T-helper 1 cell treated with Interleukin-12 subunit alpha and Interleukin-12 subunit beta and Interleukin-4 antibody, amounts not matched to agents 30 μg/mL and 1 μg/mL, for 36 hours (primary cell): ENCODE measurements around the gene SUPT20H.

Source experiments
- H3K27ac Mint-ChIP-seq: one replicate; pipeline ENCODE4 v1.8.0; 2021; ENCODE audit warnings: mild to moderate bottlenecking, mixed read lengths
- H3K27me3 Mint-ChIP-seq: one replicate; pipeline ENCODE4 v1.8.0; 2021; ENCODE audit warnings: low read depth, mixed read lengths
- H3K36me3 Mint-ChIP-seq: one replicate; pipeline ENCODE4 v1.8.0; 2021; ENCODE audit warnings: low read depth, mixed read lengths
- H3K4me1 Mint-ChIP-seq: one replicate; pipeline ENCODE4 v1.8.0; 2021; ENCODE audit warnings: low read depth, mixed read lengths
- H3K4me3 Mint-ChIP-seq: one replicate; pipeline ENCODE4 v1.8.0; 2021; ENCODE audit warnings: mild to moderate bottlenecking, moderate library complexity, mixed read lengths
- H3K9me3 Mint-ChIP-seq: one replicate; pipeline ENCODE4 v1.8.0; 2021; ENCODE audit warnings: mixed read lengths

The SUPT20H gene

GRCh38 chr13:37058910-37059847 is at the start of gene SUPT20H:
Gene SUPT20H, minus strand, starts transcription at chr13:37059688. Its CDS starts 8,198 bp downstream, at chr13:37051490.
- H3K36me3 Mint-ChIP-seq = peaks cover 19% of the 10 kb centered on the region
- no peaks in the 10 kb centered on the region for H3K9me3 Mint-ChIP-seq
- H3K27ac Mint-ChIP-seq = peak within 1 kb of the TSS; percentile 98
- H3K4me3 Mint-ChIP-seq = peak within 1 kb of the TSS; percentile 97
- H3K27me3 Mint-ChIP-seq = peaks cover under 1% of the 10 kb centered on the region
- peaks cover 21% of the 10 kb centered on the region for H3K4me1 Mint-ChIP-seq

GRCh38 chr13:37109051-37109678 is 49.7 kb upstream of the SUPT20H start:
- H3K4me1 Mint-ChIP-seq = no peaks in the 10 kb centered on the region
- H3K9me3 Mint-ChIP-seq = no peaks in the 10 kb centered on the region
- H3K4me3 Mint-ChIP-seq = no peak overlapping the region
- no peaks in the 10 kb centered on the region for H3K36me3 Mint-ChIP-seq
- H3K27ac Mint-ChIP-seq = no peak overlapping the region
- no peaks in the 10 kb centered on the region for H3K27me3 Mint-ChIP-seq

- Mint-ChIP-seq H3K36me3 (no peaks in the 10 kb centered on the region), H3K4me1 (no peaks in the 10 kb centered on the region), H3K27ac (no peak overlapping the region), H3K4me3 (no peak overlapping the region), H3K27me3 (no peaks in the 10 kb centered on the region), H3K9me3 (no peaks in the 10 kb centered on the region)
Measured at GRCh38 chr13:37107868-37108267, 48.4 kb upstream of the SUPT20H start.

- Mint-ChIP-seq H3K27me3 (no peaks in the 10 kb centered on the region), H3K36me3 (no peaks in the 10 kb centered on the region), H3K9me3 (no peaks in the 10 kb centered on the region), H3K4me3 (no peak overlapping the region), H3K4me1 (no peaks in the 10 kb centered on the region), H3K27ac (no peak overlapping the region)
Measured at GRCh38 chr13:37107456-37107855, 48.0 kb upstream of the SUPT20H start.

GRCh38 chr13:37106642-37107041 is 47.2 kb upstream of the SUPT20H start:
- no peak overlapping the region for H3K4me3 Mint-ChIP-seq
- no peaks in the 10 kb centered on the region for H3K36me3 Mint-ChIP-seq
- H3K4me1 Mint-ChIP-seq = no peaks in the 10 kb centered on the region
- H3K27me3 Mint-ChIP-seq = no peaks in the 10 kb centered on the region
- H3K9me3 Mint-ChIP-seq = no peaks in the 10 kb centered on the region
- no peak overlapping the region for H3K27ac Mint-ChIP-seq

DNA sequence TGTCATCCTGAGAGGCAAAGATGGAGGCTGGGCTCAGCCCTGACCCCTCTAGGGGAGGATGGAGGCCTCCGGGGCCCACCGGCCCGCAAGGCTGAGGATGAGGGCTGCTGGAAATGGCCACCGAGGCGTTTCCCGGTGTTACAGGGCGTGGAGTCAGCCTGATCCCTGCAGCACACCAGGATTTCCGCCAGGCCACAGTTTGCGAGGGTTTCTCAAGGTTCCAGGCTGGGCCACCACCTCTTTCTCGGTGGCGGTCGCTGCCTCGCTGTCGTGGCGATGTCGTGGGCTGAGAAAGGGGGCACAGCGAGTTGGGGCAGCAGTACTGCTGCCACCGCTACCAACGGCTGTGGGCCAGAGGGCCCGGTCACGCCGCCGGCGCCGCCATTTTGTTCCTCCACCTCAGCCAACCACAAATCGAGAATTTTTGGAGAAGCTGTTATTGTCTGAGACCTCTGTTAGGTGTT is 45.8 kb upstream of the SUPT20H start, which contains the start of gene CSNK1A1L:
Gene CSNK1A1L, minus strand, starts transcription at position 414 of the 464 bp plus-strand sequence. Its CDS starts 408 bp downstream, at position 6.
- Mint-ChIP-seq H3K9me3 (no peaks in the 10 kb centered on the region), H3K36me3 (no peaks in the 10 kb centered on the region), H3K4me1 (no peaks in the 10 kb centered on the region), H3K4me3 (no peak within 1 kb of the TSS), H3K27ac (no peak within 1 kb of the TSS), H3K27me3 (no peaks in the 10 kb centered on the region)

GRCh38 chr13:37102896-37103295 is 43.4 kb upstream of the SUPT20H start:
- H3K27me3 Mint-ChIP-seq = no peaks in the 10 kb centered on the region
- H3K36me3 Mint-ChIP-seq = no peaks in the 10 kb centered on the region
- H3K4me1 Mint-ChIP-seq = no peaks in the 10 kb centered on the region
- no peaks in the 10 kb centered on the region for H3K9me3 Mint-ChIP-seq
- no peak overlapping the region for H3K27ac Mint-ChIP-seq
- H3K4me3 Mint-ChIP-seq = no peak overlapping the region

DNA sequence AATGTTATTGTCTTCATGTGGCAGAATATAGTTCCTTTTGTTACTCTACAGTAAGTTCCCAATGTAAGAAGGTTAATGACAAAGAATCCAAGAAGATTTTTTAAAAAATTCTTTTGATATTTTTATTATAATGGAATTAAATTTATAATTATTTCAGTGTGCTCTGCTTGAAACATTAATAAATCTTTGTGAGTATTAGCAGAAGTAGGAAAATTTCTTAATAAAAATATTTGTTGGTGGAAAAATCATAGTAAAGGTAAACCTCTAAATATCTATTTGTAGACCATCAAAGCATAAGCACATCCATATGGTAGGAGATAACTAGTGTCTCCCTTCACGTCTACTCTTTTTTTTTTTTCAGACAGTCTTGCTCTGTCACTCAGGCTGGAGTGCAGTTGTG is 41.7 kb upstream of the SUPT20H start:
- Mint-ChIP-seq H3K27me3 (no peaks in the 10 kb centered on the region), H3K9me3 (no peaks in the 10 kb centered on the region), H3K4me3 (no peak overlapping the region), H3K27ac (no peak overlapping the region), H3K36me3 (no peaks in the 10 kb centered on the region), H3K4me1 (no peaks in the 10 kb centered on the region)

DNA sequence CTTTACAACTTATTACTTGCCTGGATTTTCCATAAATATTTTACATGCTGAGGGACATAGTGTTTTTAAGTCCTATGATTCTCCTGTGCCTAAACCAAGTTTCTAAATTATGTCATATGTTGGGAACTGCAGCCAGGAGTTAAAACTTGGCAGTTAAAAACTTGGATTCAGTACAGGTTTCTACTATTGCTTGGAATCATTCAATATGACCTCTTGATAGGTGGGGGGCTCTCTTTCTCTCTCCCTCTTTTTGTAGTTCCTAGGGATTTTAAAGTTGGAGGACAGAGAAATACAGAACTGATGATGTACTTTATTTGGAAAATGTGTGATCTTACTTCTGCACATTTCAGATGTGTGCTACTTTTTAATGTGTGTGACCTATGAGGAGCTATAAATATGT is 41.2 kb upstream of the SUPT20H start:
- H3K4me1 Mint-ChIP-seq = no peaks in the 10 kb centered on the region

DNA sequence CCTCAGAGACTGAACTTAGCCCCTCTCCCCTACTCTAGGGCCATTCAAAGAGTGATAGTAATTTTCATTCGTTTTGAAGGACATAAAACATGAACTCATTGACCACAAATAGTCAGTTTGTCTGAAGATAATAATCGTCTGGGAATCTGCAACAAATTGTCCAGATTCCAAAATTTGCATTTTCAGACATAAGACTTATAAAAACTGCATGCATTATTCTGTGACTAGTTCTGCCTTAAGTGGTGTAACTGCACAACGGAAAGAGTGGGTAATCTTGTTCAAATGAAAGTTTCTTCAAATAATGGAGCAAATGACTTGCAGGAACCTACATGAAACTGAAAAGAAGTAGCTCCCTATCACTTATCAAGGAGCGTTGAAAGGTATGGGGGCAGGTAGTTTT is 37.6 kb upstream of the SUPT20H start:
- no peak overlapping the region for H3K27ac Mint-ChIP-seq
- H3K27me3 Mint-ChIP-seq = no peaks in the 10 kb centered on the region
- H3K4me1 Mint-ChIP-seq = no peaks in the 10 kb centered on the region
- H3K9me3 Mint-ChIP-seq = no peaks in the 10 kb centered on the region
- H3K4me3 Mint-ChIP-seq = no peak overlapping the region
- no peaks in the 10 kb centered on the region for H3K36me3 Mint-ChIP-seq

More for the DNA sequence above, 41.2 kb upstream of the SUPT20H start:
- Mint-ChIP-seq H3K27me3 (no peaks in the 10 kb centered on the region), H3K9me3 (no peaks in the 10 kb centered on the region), H3K36me3 (no peaks in the 10 kb centered on the region), H3K27ac (no peak overlapping the region), H3K4me3 (no peak overlapping the region)

GRCh38 chr13:37094840-37095239 is 35.4 kb upstream of the SUPT20H start:
- Mint-ChIP-seq H3K27me3 (no peaks in the 10 kb centered on the region), H3K4me1 (no peaks in the 10 kb centered on the region), H3K27ac (no peak overlapping the region), H3K36me3 (no peaks in the 10 kb centered on the region), H3K9me3 (no peaks in the 10 kb centered on the region), H3K4me3 (no peak overlapping the region)

GRCh38 chr13:37094099-37094498 is 34.6 kb upstream of the SUPT20H start:
- Mint-ChIP-seq H3K4me3 (no peak overlapping the region), H3K27me3 (no peaks in the 10 kb centered on the region), H3K36me3 (no peaks in the 10 kb centered on the region), H3K9me3 (no peaks in the 10 kb centered on the region), H3K4me1 (no peaks in the 10 kb centered on the region), H3K27ac (no peak overlapping the region)

DNA sequence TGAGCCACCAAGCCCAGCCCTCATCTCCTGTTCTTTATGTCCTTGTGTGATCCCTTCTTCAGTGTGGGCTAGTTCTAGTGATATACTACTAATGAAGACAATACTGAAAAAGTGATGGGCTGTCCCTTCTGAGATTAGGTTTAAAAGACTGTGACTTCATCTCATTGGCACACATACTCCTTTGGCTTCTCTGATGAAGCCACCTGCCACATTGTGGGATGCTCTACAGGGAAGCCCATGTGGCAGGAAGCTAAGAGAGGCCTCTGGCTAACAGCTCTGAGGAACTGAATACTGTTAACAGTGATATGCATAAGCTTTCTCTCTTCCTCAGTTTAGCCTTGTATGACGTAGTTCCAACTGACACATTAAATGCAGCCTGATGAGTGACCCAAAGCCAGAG is 32.3 kb upstream of the SUPT20H start:
- Mint-ChIP-seq H3K27me3 (no peaks in the 10 kb centered on the region), H3K4me3 (no peak overlapping the region), H3K4me1 (no peaks in the 10 kb centered on the region), H3K27ac (no peak overlapping the region), H3K36me3 (no peaks in the 10 kb centered on the region), H3K9me3 (no peaks in the 10 kb centered on the region)

GRCh38 chr13:37090912-37091311 is 31.4 kb upstream of the SUPT20H start:
- Mint-ChIP-seq H3K27me3 (no peaks in the 10 kb centered on the region), H3K27ac (no peak overlapping the region), H3K36me3 (no peaks in the 10 kb centered on the region), H3K9me3 (no peaks in the 10 kb centered on the region), H3K4me3 (no peak overlapping the region), H3K4me1 (no peaks in the 10 kb centered on the region)

- Mint-ChIP-seq H3K27me3 (no peaks in the 10 kb centered on the region), H3K9me3 (no peaks in the 10 kb centered on the region), H3K4me3 (no peak overlapping the region), H3K36me3 (no peaks in the 10 kb centered on the region), H3K4me1 (no peaks in the 10 kb centered on the region), H3K27ac (no peak overlapping the region)
Measured at GRCh38 chr13:37089495-37089894, 30.0 kb upstream of the SUPT20H start.
